Left renal cortex interstitium (tissue), 4 donors: ENCODE results near the gene HOXB1. TPM values are rescaled to one million over a fixed set of nuclear protein-coding genes. Genes with fewer than 3 reads are reported as not detected.

Experiments used
- DNase-seq, 4 donors: peaks; one replicate each; pipeline ENCODE4 v3.0.0-alpha.2; 2013; ENCODE audit warnings: low read depth in 4 of 4, low spot score in 2 of 4, missing footprints in 1 of 4
- polyA plus RNA-seq, 4 donors: library from polyadenylated mRNA; unstranded; fragments of 120-200 nt; gene quantifications; one replicate each; pipeline ENCODE4 v1.2.1, GENCODE V29; 2013; ENCODE audit not compliant: insufficient read length in 4 of 4

HOXB1 gene
- polyA plus RNA-seq, 4 donors = 0.17 to 0.58 (median 0.40) TPM

- DNase-seq = no peak
These were observed 37.0 kb upstream of the HOXB1 start for GRCh38 chr17:48567646-48568354.

GRCh38 chr17:48567209-48567608, 36.4 kb upstream of the HOXB1 start:
- DNase-seq = no peak

- no peak for DNase-seq
These were observed 35.9 kb upstream of the HOXB1 start for GRCh38 chr17:48566717-48567116.

GRCh38 chr17:48565925-48566710, 35.3 kb upstream of the HOXB1 start:
- no peak for DNase-seq

GRCh38 chr17:48565022-48565554, 34.3 kb upstream of the HOXB1 start:
- DNase-seq = no peak

GRCh38 chr17:48564188-48565021, 33.6 kb upstream of the HOXB1 start:
- no peak for DNase-seq

GRCh38 chr17:48563867-48564187, 33.0 kb upstream of the HOXB1 start:
- no peak for DNase-seq

GRCh38 chr17:48563385-48563838, 32.6 kb upstream of the HOXB1 start:
- no peak for DNase-seq

GRCh38 chr17:48562934-48563333, 32.1 kb upstream of the HOXB1 start:
- no peak for DNase-seq

GRCh38 chr17:48561884-48562810, 31.3 kb upstream of the HOXB1 start:
- no peak for DNase-seq

GRCh38 chr17:48559840-48560817, 29.3 kb upstream of the HOXB1 start:
- no peak for DNase-seq

GRCh38 chr17:48559122-48559839, 28.5 kb upstream of the HOXB1 start:
- DNase-seq = no peak

GRCh38 chr17:48558831-48559121, 28.0 kb upstream of the HOXB1 start:
- DNase-seq = no peak

- DNase-seq = no peak
These were observed 27.4 kb upstream of the HOXB1 start for GRCh38 chr17:48558057-48558830.

GRCh38 chr17:48556576-48557401, 26.0 kb upstream of the HOXB1 start:
- DNase-seq = no peak

- DNase-seq = no peak
These were observed 25.4 kb upstream of the HOXB1 start for GRCh38 chr17:48556229-48556575.
